ENCODE results near the gene DNAJC28.

Gene DNAJC28

GRCh38 chr21:33539616-33540015, 48.1 kb upstream of the DNAJC28 start:
- no peak for DNase-seq (ENCODE audit: low read depth in 1 of 2, low spot score in 1 of 2)
- H3K4me3 ChIP-seq (replicated peaks; ENCODE audit: insufficient read depth, low read length), result no peak overlapping the region
- TF ChIP-seq SPI1 (IDR thresholded peaks at IDR 0.05; ENCODE audit: borderline replicate concordance, low read depth), result no peak
- no peak for TF ChIP-seq GABPA (IDR thresholded peaks at IDR 0.05; ENCODE audit: low read depth)
- TF ChIP-seq, protein P1, sequence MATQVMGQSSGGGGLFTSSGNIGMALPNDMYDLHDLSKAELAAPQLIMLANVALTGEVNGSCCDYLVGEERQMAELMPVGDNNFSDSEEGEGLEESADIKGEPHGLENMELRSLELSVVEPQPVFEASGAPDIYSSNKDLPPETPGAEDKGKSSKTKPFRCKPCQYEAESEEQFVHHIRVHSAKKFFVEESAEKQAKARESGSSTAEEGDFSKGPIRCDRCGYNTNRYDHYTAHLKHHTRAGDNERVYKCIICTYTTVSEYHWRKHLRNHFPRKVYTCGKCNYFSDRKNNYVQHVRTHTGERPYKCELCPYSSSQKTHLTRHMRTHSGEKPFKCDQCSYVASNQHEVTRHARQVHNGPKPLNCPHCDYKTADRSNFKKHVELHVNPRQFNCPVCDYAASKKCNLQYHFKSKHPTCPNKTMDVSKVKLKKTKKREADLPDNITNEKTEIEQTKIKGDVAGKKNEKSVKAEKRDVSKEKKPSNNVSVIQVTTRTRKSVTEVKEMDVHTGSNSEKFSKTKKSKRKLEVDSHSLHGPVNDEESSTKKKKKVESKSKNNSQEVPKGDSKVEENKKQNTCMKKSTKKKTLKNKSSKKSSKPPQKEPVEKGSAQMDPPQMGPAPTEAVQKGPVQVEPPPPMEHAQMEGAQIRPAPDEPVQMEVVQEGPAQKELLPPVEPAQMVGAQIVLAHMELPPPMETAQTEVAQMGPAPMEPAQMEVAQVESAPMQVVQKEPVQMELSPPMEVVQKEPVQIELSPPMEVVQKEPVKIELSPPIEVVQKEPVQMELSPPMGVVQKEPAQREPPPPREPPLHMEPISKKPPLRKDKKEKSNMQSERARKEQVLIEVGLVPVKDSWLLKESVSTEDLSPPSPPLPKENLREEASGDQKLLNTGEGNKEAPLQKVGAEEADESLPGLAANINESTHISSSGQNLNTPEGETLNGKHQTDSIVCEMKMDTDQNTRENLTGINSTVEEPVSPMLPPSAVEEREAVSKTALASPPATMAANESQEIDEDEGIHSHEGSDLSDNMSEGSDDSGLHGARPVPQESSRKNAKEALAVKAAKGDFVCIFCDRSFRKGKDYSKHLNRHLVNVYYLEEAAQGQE (IDR thresholded peaks at IDR 0.05; ENCODE audit: insufficient replicate concordance, low read depth), result no peak
- TF ChIP-seq, protein P2, sequence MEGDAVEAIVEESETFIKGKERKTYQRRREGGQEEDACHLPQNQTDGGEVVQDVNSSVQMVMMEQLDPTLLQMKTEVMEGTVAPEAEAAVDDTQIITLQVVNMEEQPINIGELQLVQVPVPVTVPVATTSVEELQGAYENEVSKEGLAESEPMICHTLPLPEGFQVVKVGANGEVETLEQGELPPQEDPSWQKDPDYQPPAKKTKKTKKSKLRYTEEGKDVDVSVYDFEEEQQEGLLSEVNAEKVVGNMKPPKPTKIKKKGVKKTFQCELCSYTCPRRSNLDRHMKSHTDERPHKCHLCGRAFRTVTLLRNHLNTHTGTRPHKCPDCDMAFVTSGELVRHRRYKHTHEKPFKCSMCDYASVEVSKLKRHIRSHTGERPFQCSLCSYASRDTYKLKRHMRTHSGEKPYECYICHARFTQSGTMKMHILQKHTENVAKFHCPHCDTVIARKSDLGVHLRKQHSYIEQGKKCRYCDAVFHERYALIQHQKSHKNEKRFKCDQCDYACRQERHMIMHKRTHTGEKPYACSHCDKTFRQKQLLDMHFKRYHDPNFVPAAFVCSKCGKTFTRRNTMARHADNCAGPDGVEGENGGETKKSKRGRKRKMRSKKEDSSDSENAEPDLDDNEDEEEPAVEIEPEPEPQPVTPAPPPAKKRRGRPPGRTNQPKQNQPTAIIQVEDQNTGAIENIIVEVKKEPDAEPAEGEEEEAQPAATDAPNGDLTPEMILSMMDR (IDR thresholded peaks at IDR 0.05; ENCODE audit: insufficient read depth, low read length), result no peak
- no peak for TF ChIP-seq POLR2AphosphoS5 (IDR thresholded peaks at IDR 0.05; ENCODE audit: low read depth)

GRCh38 chr21:33537212-33537611, 45.7 kb upstream of the DNAJC28 start:
- Histone ChIP-seq H3K27ac (replicated peaks) (no peak overlapping the region), H3K27me3 (ENCODE audit: insufficient read depth, poor library complexity, severe bottlenecking) (no peaks in the 10 kb centered on the region), H3K4me3 (replicated peaks; ENCODE audit: insufficient read depth, low read length) (no peak overlapping the region)
- DNase-seq (ENCODE audit: low read depth in 1 of 2, low spot score in 1 of 2), result no peak
- TF ChIP-seq POLR2AphosphoS5 (IDR thresholded peaks at IDR 0.05; ENCODE audit: low read depth), result no peak
- TF ChIP-seq, protein P1 (IDR thresholded peaks at IDR 0.05; ENCODE audit: insufficient replicate concordance, low read depth), result no peak
- TF ChIP-seq, protein P2 (IDR thresholded peaks at IDR 0.05; ENCODE audit: insufficient read depth, low read length), result no peak
- TF ChIP-seq SPI1 (IDR thresholded peaks at IDR 0.05; ENCODE audit: borderline replicate concordance, low read depth), result no peak

More at GRCh38 chr21:33539616-33540015, 48.1 kb upstream of the DNAJC28 start:
- Histone ChIP-seq H3K27ac (replicated peaks) (no peak overlapping the region), H3K27me3 (ENCODE audit: insufficient read depth, poor library complexity, severe bottlenecking) (no peaks in the 10 kb centered on the region)

- Histone ChIP-seq H3K27ac (replicated peaks) (no peak overlapping the region), H3K4me3 (replicated peaks; ENCODE audit: insufficient read depth, low read length) (no peak overlapping the region), H3K27me3 (ENCODE audit: insufficient read depth, poor library complexity, severe bottlenecking) (no peaks in the 10 kb centered on the region)
- DNase-seq (ENCODE audit: low read depth in 1 of 2, low spot score in 1 of 2), result no peak
- TF ChIP-seq, protein P2 (IDR thresholded peaks at IDR 0.05; ENCODE audit: insufficient read depth, low read length), result no peak
- TF ChIP-seq, protein P1 (IDR thresholded peaks at IDR 0.05; ENCODE audit: insufficient replicate concordance, low read depth), result no peak
- TF ChIP-seq SPI1 (IDR thresholded peaks at IDR 0.05; ENCODE audit: borderline replicate concordance, low read depth) (no peak), POLR2AphosphoS5 (IDR thresholded peaks at IDR 0.05; ENCODE audit: low read depth) (no peak), GABPA (IDR thresholded peaks at IDR 0.05; ENCODE audit: low read depth) (no peak)
These were observed 39.5 kb upstream of the DNAJC28 start for GRCh38 chr21:33531007-33531406.
